Measurements from ENCODE around the gene ITGBL1. TPM values are rescaled to one million over a fixed set of nuclear protein-coding genes. Genes with fewer than 3 reads are reported as not detected.

ITGBL1 gene
- total RNA-seq, 3 donors from 2014 or later (not counting 1 experiment from before 2014, with no cell fraction given): not detected

DNA sequence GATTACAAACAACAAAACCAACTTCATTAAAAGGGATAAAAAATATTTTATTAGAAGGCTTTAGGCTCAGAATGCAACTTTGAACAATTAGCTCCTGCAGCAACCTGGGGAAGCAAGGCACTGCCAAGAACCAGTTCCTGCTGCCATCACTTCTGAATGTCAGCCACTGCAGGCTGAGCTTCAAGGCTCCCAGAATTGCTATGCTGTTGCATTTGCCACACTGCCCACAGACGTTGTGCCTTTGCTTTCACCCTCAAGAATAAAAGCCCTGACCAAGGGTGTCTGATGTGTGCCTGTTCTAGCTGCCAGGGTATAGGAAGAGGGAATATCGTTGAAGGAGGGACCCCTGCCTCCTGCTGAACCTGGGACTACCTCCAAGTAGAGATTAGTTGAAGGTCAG lies 238.4 kb downstream of the ITGBL1 start:
- TF ChIP-seq, protein P1, sequence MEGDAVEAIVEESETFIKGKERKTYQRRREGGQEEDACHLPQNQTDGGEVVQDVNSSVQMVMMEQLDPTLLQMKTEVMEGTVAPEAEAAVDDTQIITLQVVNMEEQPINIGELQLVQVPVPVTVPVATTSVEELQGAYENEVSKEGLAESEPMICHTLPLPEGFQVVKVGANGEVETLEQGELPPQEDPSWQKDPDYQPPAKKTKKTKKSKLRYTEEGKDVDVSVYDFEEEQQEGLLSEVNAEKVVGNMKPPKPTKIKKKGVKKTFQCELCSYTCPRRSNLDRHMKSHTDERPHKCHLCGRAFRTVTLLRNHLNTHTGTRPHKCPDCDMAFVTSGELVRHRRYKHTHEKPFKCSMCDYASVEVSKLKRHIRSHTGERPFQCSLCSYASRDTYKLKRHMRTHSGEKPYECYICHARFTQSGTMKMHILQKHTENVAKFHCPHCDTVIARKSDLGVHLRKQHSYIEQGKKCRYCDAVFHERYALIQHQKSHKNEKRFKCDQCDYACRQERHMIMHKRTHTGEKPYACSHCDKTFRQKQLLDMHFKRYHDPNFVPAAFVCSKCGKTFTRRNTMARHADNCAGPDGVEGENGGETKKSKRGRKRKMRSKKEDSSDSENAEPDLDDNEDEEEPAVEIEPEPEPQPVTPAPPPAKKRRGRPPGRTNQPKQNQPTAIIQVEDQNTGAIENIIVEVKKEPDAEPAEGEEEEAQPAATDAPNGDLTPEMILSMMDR (IDR thresholded peaks at IDR 0.05): no peak
- peaks cover 0 to 2% of the 10 kb centered on the region in 2 donors for H3K27me3 Mint-ChIP-seq (ENCODE audit: low read depth in 2 of 2)

DNA sequence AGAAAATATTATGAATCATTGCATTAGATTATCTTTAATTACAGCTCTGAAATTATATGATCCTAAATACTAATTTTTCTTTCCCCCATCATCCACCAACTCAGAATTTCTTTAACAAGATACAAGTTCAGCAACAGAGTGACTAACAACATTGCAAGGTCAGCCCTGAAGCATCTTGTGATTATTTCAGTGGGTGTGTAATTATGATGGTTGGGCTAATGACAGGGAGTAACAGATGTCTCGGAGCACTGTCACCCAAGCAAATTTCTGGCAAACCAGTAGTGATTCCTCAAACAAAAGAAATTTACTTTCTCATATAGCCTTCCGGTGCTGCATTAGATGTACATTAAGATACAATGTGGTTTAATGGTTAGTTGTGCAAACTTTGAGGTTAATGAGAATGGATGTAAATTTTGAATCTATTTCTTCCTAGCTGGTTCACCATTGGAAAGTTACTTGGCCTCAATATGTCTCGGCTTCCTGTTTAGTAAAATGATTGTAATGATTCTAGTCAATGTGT lies 238.9 kb downstream of the ITGBL1 start:
- Histone ChIP-seq H3K4me1 (ENCODE audit: control insufficient read depth, insufficient read depth, low read length) (no peaks in the 10 kb centered on the region), H3K9me3 (ENCODE audit: control insufficient read depth, insufficient read depth, low read length) (no peaks in the 10 kb centered on the region), H3K27me3 (ENCODE audit: control insufficient read depth, insufficient read depth, low read length) (no peaks in the 10 kb centered on the region), H3K27ac (ENCODE audit: low read length) (no peak overlapping the region), H3K36me3 (ENCODE audit: control insufficient read depth, insufficient read depth, low read length) (no peaks in the 10 kb centered on the region), H3K4me3 (ENCODE audit: low read length) (no peak overlapping the region)
- H3K27me3 Mint-ChIP-seq (ENCODE audit: low read depth in 2 of 2): peaks cover 0 to 2% of the 10 kb centered on the region in 2 donors
- 78% methylated on average over 2 of the region's 3 CpGs for WGBS (ENCODE audit: insufficient coverage)
- no peaks in the 10 kb centered on the region for H3K9me3 Mint-ChIP-seq
- no peak overlapping the region for H3K4me3 Mint-ChIP-seq
- H3K4me1 Mint-ChIP-seq: no peaks in the 10 kb centered on the region
- no peak overlapping the region for H3K27ac Mint-ChIP-seq
- TF ChIP-seq, protein P1 (IDR thresholded peaks at IDR 0.05): no peak
- no peak for ATAC-seq
- no peaks in the 10 kb centered on the region for H3K36me3 Mint-ChIP-seq
- intact Hi-C loops (cut with micrococcal nuclease): no loop called here
- DNase-seq: no peak

More for the DNA sequence above, 238.4 kb downstream of the ITGBL1 start:
- no peaks in the 10 kb centered on the region for H3K4me1 ChIP-seq (ENCODE audit: control insufficient read depth, insufficient read depth, low read length)
- no peaks in the 10 kb centered on the region for H3K9me3 ChIP-seq (ENCODE audit: control insufficient read depth, insufficient read depth, low read length)
- DNase-seq (no peak), ATAC-seq (no peak)
- no peaks in the 10 kb centered on the region for H3K27me3 ChIP-seq (ENCODE audit: control insufficient read depth, insufficient read depth, low read length)
- H3K36me3 Mint-ChIP-seq: no peaks in the 10 kb centered on the region
- no peak overlapping the region for H3K27ac Mint-ChIP-seq
- H3K36me3 ChIP-seq (ENCODE audit: control insufficient read depth, insufficient read depth, low read length): no peaks in the 10 kb centered on the region
- no peak overlapping the region for H3K4me3 ChIP-seq (ENCODE audit: low read length)
- WGBS (ENCODE audit: insufficient coverage): 53% methylated on average over 2 of the region's 2 CpGs
- no peak overlapping the region for H3K4me3 Mint-ChIP-seq
- no peaks in the 10 kb centered on the region for H3K4me1 Mint-ChIP-seq
- no peaks in the 10 kb centered on the region for H3K9me3 Mint-ChIP-seq
- no peak overlapping the region for H3K27ac ChIP-seq (ENCODE audit: low read length)
- intact Hi-C loops (cut with micrococcal nuclease): no loop called here

DNA sequence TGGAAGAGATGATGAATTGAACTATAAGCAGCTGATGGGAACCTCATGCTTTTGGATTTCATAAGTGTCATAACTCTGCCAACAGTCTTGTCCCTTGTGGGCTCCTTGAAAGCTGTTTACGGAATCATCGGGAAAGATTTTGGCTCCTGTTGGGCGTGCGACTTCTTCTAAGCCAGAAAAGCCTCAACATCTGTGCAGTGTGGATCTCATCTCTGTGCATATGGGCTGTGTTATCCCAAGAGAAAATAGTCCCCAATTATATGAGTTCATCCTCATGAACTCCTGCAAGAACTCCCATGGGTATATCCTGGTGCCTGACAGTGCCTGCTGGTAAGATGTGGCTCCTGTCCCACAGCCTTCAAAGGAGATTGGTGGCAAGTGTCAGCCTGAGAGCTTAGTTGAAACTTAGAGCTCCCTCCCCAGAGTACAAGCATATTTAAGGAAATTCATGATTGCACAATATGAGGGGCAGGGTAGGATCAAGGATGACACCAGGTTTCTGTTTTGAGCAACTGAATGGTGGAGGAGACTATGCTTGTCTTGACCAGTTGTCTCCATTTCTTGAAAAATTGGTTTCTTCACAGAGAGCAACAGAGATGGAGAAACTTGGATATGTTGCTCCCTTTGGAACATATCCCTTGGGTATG lies 243.5 kb downstream of the ITGBL1 start:
- TF ChIP-seq, protein P1 (IDR thresholded peaks at IDR 0.05): no peak
- WGBS (ENCODE audit: insufficient coverage): 97% methylated on average over 4 of the region's 4 CpGs
- no peaks in the 10 kb centered on the region for H3K36me3 Mint-ChIP-seq

DNA sequence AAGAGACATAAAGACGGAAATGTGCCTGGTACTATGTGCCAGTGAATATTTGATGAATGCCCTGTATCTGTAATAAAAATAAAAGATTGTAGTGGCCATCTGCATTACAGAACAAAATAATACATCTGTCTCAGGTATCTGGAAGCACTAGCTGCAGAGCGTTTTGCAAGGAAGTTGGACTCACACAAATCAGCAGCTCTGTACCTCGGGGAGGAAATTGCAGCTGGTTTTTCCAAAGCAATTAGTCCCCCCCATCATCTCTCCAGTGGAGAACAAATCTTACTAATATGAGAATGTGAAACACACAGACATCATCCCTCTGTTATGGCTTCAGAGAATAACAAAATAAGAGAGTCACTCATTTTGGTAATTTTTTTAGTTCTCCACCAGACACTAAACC lies 245.3 kb downstream of the ITGBL1 start:
- Histone ChIP-seq H3K4me1 (ENCODE audit: control insufficient read depth, insufficient read depth, low read length) (no peaks in the 10 kb centered on the region), H3K4me3 (ENCODE audit: low read length) (no peak overlapping the region), H3K36me3 (ENCODE audit: control insufficient read depth, insufficient read depth, low read length) (no peaks in the 10 kb centered on the region), H3K9me3 (ENCODE audit: control insufficient read depth, insufficient read depth, low read length) (no peaks in the 10 kb centered on the region), H3K27ac (ENCODE audit: low read length) (no peak overlapping the region), H3K27me3 (ENCODE audit: control insufficient read depth, insufficient read depth, low read length) (no peaks in the 10 kb centered on the region)
- intact Hi-C loops (cut with micrococcal nuclease): no loop called here
- no peaks in the 10 kb centered on the region for H3K36me3 Mint-ChIP-seq
- DNase-seq (no peak), ATAC-seq (no peak)
- TF ChIP-seq, protein P1 (IDR thresholded peaks at IDR 0.05): no peak
- H3K9me3 Mint-ChIP-seq: peaks cover 0 to 8% of the 10 kb centered on the region in 2 donors
- H3K4me1 Mint-ChIP-seq: no peaks in the 10 kb centered on the region
- 74% methylated on average over 2 of the region's 3 CpGs for WGBS (ENCODE audit: insufficient coverage)
- H3K4me3 Mint-ChIP-seq: no peak overlapping the region
- H3K27ac Mint-ChIP-seq: no peak overlapping the region
- H3K27me3 Mint-ChIP-seq (ENCODE audit: low read depth in 2 of 2): no peaks in the 10 kb centered on the region

More for the DNA sequence above, 243.5 kb downstream of the ITGBL1 start:
- DNase-seq (no peak), ATAC-seq (no peak)
- Mint-ChIP-seq H3K9me3 (peaks cover 0 to 6% of the 10 kb centered on the region in 2 donors), H3K4me3 (no peak overlapping the region), H3K27ac (no peak overlapping the region), H3K27me3 (ENCODE audit: low read depth in 2 of 2) (no peaks in the 10 kb centered on the region), H3K4me1 (no peaks in the 10 kb centered on the region)
- H3K4me1 ChIP-seq (ENCODE audit: control insufficient read depth, insufficient read depth, low read length): no peaks in the 10 kb centered on the region
- H3K36me3 ChIP-seq (ENCODE audit: control insufficient read depth, insufficient read depth, low read length): no peaks in the 10 kb centered on the region
- H3K4me3 ChIP-seq (ENCODE audit: low read length): no peak overlapping the region
- intact Hi-C loops (cut with micrococcal nuclease): no loop called here
- H3K9me3 ChIP-seq (ENCODE audit: control insufficient read depth, insufficient read depth, low read length): no peaks in the 10 kb centered on the region
- H3K27ac ChIP-seq (ENCODE audit: low read length): no peak overlapping the region
- H3K27me3 ChIP-seq (ENCODE audit: control insufficient read depth, insufficient read depth, low read length): no peaks in the 10 kb centered on the region
